ENCODE measurements around the gene ERF.
"Not testable (repeated sequence)": the region's sequence is repeated elsewhere in the genome, so short reads cannot be mapped to it uniquely, and the experiment has no call there.

ERF gene

GRCh38 chr19:42277821-42278451 is 23.0 kb upstream of the ERF start:
- in situ Hi-C loops (cut with MboI; ENCODE audit: low pct_unique_long_range_greater_than_20kb, low sequenced_read_pairs) = no loop called here
- peak; percentile 29 for DNase-seq

- DNase-seq = no peak
- in situ Hi-C loops (cut with MboI; ENCODE audit: low pct_unique_long_range_greater_than_20kb, low sequenced_read_pairs) = no loop called here
These were observed 21.9 kb upstream of the ERF start for GRCh38 chr19:42276821-42277220.

DNA sequence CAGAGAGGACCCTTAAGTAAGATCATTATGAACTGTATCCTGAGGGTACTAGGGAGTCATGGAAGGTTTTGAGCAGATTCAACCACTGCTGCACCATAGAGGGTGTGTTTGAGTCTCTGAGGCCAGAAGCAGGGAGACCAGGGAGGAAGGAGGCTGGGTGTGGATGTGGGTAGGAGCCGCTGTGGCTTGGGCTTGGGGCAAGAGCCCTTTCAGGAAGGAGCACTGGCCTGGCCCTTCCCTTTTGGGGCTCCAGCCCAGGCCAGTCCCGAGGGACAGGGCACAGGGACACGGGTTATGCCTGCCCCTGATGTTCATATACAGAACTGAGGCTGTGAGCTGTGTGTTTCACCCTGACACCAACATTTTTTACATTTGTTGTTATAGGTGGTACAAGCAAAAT is 21.4 kb upstream of the ERF start:
- DNase-seq = no peak
- in situ Hi-C loops (cut with MboI; ENCODE audit: low pct_unique_long_range_greater_than_20kb, low sequenced_read_pairs) = no loop called here

- no peak for DNase-seq
- in situ Hi-C loops (cut with MboI; ENCODE audit: low pct_unique_long_range_greater_than_20kb, low sequenced_read_pairs) = no loop called here
These were observed 20.6 kb upstream of the ERF start for GRCh38 chr19:42275517-42275916.

GRCh38 chr19:42275103-42275502 is 20.2 kb upstream of the ERF start:
- in situ Hi-C loops (cut with MboI; ENCODE audit: low pct_unique_long_range_greater_than_20kb, low sequenced_read_pairs) = no loop called here
- no peak for DNase-seq

GRCh38 chr19:42274065-42274682 is 19.2 kb upstream of the ERF start:
- in situ Hi-C loops (cut with MboI; ENCODE audit: low pct_unique_long_range_greater_than_20kb, low sequenced_read_pairs) = no loop called here
- no peak for DNase-seq

DNA sequence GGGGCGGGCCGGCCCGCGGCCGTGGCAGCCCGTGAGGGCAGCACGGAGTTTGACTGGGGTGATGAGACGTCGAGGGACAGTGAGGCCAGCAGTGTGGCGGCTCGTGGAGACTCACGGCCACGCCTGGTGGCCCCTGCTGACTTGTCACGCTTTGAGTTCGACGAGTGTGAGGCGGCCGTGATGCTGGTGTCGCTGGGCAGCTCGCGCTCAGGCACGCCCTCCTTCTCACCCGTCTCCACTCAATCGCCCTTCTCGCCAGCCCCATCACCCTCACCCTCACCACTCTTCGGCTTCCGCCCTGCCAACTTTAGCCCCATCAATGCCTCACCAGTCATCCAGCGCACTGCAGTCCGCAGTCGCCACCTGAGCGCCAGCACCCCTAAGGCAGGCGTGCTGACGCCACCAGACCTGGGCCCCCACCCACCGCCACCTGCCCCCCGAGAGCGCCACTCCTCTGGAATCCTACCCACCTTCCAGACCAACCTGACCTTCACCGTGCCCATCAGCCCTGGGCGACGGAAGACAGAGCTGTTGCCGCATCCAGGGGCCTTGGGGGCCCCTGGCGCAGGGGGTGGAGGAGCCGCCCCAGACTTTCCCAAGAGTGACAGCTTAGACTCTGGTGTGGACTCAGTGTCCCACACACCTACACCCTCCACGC is 18.6 kb upstream of the ERF start:
- in situ Hi-C loops (cut with MboI; ENCODE audit: low pct_unique_long_range_greater_than_20kb, low sequenced_read_pairs) = no loop called here
- no peak for DNase-seq

DNA sequence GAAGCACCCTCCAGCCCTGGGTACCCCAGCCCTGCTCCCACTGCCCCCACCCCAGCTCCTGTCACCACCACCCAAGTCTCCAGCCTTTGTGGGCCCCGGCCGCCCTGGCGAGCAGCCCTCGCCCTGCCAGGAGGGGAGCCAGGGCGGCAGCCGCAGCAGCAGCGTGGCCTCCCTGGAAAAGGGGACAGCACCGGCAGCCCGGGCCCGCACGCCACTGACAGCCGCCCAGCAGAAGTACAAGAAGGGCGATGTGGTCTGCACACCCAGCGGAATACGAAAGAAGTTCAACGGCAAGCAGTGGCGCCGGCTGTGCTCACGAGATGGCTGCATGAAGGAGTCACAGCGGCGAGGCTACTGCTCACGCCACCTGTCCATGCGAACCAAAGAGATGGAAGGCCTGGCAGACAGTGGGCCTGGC is 18.1 kb upstream of the ERF start:
- in situ Hi-C loops (cut with MboI; ENCODE audit: low pct_unique_long_range_greater_than_20kb, low sequenced_read_pairs) = no loop called here
- DNase-seq = no peak

DNA sequence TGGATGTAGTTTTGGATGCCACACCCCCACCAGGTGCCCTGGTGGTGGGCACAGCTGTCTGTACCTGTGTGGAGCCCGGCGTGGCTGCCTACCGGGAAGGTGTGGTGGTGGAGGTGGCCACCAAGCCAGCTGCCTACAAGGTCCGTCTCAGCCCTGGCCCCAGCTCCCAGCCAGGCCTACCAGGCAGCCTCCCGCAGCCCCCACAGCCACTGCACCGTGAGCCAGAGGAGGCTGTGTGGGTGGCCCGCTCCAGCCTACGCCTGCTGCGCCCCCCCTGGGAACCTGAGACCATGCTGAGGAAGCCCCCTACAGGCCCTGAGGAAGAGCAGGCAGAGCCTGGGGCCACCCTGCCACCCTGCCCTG is 17.6 kb upstream of the ERF start:
- in situ Hi-C loops (cut with MboI; ENCODE audit: low pct_unique_long_range_greater_than_20kb, low sequenced_read_pairs) = no loop called here
- no peak for DNase-seq

GRCh38 chr19:42271861-42272534 is 17.1 kb upstream of the ERF start:
- no peak for DNase-seq
- in situ Hi-C loops (cut with MboI; ENCODE audit: low pct_unique_long_range_greater_than_20kb, low sequenced_read_pairs) = no loop called here

- DNase-seq = no peak
- in situ Hi-C loops (cut with MboI; ENCODE audit: low pct_unique_long_range_greater_than_20kb, low sequenced_read_pairs) = no loop called here
These were observed 16.1 kb upstream of the ERF start for GRCh38 chr19:42271045-42271419.

GRCh38 chr19:42270346-42271044 is 15.6 kb upstream of the ERF start:
- peak; percentile 81 for DNase-seq
- in situ Hi-C loops (cut with MboI; ENCODE audit: low pct_unique_long_range_greater_than_20kb, low sequenced_read_pairs) = no loop called here

DNA sequence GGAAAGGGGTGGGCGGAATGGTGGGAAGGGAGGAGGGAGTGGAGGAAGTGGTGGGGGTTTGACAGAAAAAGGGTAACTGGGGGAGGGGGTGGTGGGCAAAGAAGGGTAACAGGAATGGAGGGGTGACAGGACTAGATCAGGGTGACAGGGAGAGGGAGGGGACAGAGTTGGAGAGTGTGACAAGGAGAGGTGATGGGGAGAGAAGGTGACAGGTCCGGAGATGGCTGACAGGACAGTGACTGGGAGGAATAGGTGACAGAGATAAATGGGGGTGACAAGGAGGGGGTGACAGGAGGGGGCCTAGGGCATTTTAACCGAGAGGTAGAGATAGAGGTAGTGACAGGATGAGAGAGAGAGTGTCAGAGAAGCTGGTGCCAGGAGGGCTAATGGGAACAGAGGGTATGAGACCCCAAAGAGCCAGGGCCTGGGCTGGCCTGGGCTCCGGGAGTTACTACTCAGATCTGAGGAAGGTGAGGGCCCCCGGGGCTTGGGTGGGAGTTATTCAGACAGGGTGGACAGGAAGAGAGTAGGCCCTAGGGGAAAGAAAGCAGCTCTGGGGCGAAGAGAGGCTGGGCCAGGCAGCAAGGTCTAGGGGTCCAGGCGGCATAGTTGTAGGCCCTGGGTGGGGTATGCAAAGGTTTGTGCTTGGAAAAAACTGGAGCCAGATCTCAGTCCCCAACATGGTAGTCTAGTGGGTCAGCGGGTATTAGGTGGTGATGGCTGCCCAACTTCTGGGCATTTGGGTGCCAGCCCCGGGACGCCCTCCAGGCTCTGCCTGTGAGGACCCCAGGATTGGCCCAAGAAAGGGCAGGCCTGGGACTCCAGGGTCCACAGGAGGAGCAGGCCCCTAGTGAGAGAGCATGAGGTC is 14.8 kb upstream of the ERF start:
- in situ Hi-C loops (cut with MboI; ENCODE audit: low pct_unique_long_range_greater_than_20kb, low sequenced_read_pairs) = no loop called here

GRCh38 chr19:42268704-42269477 is 14.0 kb upstream of the ERF start, which contains the start of gene CIC:
Gene CIC (plus strand): TSS chr19:42269252. CDS start chr19:42271784, 2,532 bp downstream.
- DNase-seq = peak; percentile 100
- in situ Hi-C loops (cut with MboI; ENCODE audit: low pct_unique_long_range_greater_than_20kb, low sequenced_read_pairs) = no loop called here

More for the DNA sequence above, 14.8 kb upstream of the ERF start:
- no peak for DNase-seq

DNA sequence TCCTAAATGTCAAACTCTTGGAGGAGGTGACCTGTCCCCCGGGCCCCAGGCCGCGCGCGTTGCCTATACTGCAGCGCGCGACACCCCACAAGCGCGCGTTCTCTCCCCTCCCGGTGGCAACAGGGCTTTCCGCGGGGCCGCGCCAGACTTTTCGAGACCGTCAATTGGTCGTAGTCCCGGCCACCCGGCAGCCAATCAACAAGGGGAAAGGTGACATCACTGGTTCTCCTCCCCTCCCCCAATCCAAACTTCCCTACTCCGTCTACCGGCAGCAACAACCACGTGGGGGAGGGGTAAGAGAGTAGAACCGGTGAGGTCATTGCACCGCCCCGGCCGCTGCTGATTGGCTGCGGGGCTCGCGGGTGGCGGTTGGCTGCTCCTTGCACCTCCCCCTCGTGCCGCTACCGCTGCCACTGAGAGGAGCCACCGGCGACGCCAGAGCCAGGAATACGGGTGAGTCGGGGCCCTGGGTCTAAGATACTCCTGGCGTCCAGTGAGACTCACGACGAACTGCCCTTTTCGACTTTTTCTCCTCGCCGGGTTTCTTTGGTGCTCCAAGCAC is 13.3 kb upstream of the ERF start:
- in situ Hi-C loops (cut with MboI; ENCODE audit: low pct_unique_long_range_greater_than_20kb, low sequenced_read_pairs) = no loop called here
- DNase-seq = peak; percentile 100

- in situ Hi-C loops (cut with MboI; ENCODE audit: low pct_unique_long_range_greater_than_20kb, low sequenced_read_pairs) = no loop called here
- DNase-seq = no peak
These were observed 12.8 kb upstream of the ERF start for GRCh38 chr19:42267644-42268141.

- DNase-seq; in situ Hi-C loops (cut with MboI; ENCODE audit: low pct_unique_long_range_greater_than_20kb, low sequenced_read_pairs): not testable (repeated sequence)
These were observed 12.1 kb upstream of the ERF start for GRCh38 chr19:42266928-42267603.
